ENCODE data around the gene MINDY2. TPM values are rescaled to one million over a fixed set of nuclear protein-coding genes. Genes with fewer than 3 reads are reported as not detected.
A peak's percentile ranks its signal among the peaks of the same experiment; 100 is the strongest.

MINDY2 gene
- total and polyA plus RNA-seq, 9 of the 15 experiments (the other 6 are each of a cell fraction or from before 2014, with no cell fraction given) = 2.4 to 15.3 (median 7.2) TPM

DNA sequence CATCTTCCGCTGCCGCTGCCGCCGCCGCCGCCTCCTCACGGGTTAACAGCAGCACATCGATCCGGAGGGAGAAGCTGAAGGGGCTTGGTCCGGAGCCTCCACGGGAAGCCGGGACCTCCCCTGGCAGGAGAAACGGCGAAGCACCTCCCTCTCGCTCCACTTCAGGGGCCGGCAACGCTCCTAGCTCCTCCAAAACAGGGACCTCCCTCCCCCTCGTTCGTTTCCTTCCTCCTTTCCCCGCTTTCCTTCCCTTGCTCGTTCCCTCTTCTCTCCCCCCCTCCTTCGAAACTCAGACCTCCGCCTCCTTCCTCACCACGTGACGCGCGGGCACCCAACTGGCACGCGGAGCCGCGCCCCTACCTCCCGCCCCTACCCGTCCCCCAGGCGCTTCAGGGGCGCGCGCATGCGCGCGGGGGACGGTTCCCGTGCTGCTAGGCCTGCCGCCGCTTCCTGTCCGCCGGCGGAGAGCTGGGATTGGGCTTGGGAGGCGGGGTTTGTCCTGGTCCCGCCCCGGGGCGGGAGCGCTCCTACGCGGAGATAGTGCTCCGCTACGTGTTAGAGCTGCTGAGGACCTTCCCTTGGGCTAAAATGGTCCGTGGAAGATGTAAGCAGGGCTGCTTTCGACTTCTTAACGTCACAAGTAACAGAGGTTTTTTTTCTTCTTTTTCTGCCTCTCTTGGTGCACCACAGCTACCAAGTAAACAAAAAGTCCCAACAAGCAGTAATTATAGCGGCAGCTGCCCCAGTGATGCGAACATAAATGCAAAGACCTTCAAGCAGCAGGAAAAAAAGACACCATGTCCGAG is 21.4 kb upstream of the MINDY2 start, which contains the start of gene ADAM10 (continued):
- TF ChIP-seq, protein P1, sequence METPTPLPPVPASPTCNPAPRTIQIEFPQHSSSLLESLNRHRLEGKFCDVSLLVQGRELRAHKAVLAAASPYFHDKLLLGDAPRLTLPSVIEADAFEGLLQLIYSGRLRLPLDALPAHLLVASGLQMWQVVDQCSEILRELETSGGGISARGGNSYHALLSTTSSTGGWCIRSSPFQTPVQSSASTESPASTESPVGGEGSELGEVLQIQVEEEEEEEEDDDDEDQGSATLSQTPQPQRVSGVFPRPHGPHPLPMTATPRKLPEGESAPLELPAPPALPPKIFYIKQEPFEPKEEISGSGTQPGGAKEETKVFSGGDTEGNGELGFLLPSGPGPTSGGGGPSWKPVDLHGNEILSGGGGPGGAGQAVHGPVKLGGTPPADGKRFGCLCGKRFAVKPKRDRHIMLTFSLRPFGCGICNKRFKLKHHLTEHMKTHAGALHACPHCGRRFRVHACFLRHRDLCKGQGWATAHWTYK (CRISPR knock-in tag; IDR thresholded peaks at IDR 0.05) = 0 out of 2 replicates have a peak, but pooled peaks have one; percentile 66
- TF ChIP-seq, protein P2, sequence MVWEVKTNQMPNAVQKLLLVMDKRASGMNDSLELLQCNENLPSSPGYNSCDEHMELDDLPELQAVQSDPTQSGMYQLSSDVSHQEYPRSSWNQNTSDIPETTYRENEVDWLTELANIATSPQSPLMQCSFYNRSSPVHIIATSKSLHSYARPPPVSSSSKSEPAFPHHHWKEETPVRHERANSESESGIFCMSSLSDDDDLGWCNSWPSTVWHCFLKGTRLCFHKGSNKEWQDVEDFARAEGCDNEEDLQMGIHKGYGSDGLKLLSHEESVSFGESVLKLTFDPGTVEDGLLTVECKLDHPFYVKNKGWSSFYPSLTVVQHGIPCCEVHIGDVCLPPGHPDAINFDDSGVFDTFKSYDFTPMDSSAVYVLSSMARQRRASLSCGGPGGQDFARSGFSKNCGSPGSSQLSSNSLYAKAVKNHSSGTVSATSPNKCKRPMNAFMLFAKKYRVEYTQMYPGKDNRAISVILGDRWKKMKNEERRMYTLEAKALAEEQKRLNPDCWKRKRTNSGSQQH (CRISPR knock-in tag; IDR thresholded peaks at IDR 0.05) = no peak
- TF ChIP-seq ZNF780A (CRISPR knock-in tag; IDR thresholded peaks at IDR 0.05) (no peak), MTA2 (IDR thresholded peaks at IDR 0.05; ENCODE audit: low read depth) (no peak), PHB2 (IDR thresholded peaks at IDR 0.05; ENCODE audit: low read depth) (no peak), SPI1 (IDR thresholded peaks at IDR 0.05; ENCODE audit: borderline replicate concordance, low read depth, low read length) (no peak), SMAD2 (IDR thresholded peaks at IDR 0.05; ENCODE audit: low read depth, low read length) (no peak), ZC3H8 (IDR thresholded peaks at IDR 0.05) (no peak), ZNF140 (CRISPR knock-in tag; IDR thresholded peaks at IDR 0.05) (no peak), ETS2 (tag; IDR thresholded peaks at IDR 0.05; ENCODE audit: borderline replicate concordance, poor library complexity, severe bottlenecking) (no peak), CBX3 (IDR thresholded peaks at IDR 0.05; ENCODE audit: borderline replicate concordance in 1 of 2, low read length in 2 of 2) (no peak), ZNF583 (CRISPR knock-in tag; IDR thresholded peaks at IDR 0.05) (no peak), DPF2 (IDR thresholded peaks at IDR 0.05) (no peak; the same call in 1 of the 2 replicates), CBX5 (IDR thresholded peaks at IDR 0.05; ENCODE audit: borderline replicate concordance, low read depth) (no peak), SAFB2 (IDR thresholded peaks at IDR 0.05; ENCODE audit: borderline replicate concordance, low read depth, low read length, severe bottlenecking) (no peak), NFRKB (IDR thresholded peaks at IDR 0.05; ENCODE audit: low read depth) (peak; percentile 30; the same call in 1 of the 2 replicates), NCOA4 (IDR thresholded peaks at IDR 0.05; ENCODE audit: partially characterized antibody) (no peak)
- TF ChIP-seq, protein P3, sequence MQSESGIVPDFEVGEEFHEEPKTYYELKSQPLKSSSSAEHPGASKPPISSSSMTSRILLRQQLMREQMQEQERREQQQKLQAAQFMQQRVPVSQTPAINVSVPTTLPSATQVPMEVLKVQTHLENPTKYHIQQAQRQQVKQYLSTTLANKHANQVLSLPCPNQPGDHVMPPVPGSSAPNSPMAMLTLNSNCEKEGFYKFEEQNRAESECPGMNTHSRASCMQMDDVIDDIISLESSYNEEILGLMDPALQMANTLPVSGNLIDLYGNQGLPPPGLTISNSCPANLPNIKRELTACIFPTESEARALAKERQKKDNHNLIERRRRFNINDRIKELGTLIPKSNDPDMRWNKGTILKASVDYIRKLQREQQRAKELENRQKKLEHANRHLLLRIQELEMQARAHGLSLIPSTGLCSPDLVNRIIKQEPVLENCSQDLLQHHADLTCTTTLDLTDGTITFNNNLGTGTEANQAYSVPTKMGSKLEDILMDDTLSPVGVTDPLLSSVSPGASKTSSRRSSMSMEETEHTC (IDR thresholded peaks at IDR 0.05) = no peak
- TF ChIP-seq, protein P4, sequence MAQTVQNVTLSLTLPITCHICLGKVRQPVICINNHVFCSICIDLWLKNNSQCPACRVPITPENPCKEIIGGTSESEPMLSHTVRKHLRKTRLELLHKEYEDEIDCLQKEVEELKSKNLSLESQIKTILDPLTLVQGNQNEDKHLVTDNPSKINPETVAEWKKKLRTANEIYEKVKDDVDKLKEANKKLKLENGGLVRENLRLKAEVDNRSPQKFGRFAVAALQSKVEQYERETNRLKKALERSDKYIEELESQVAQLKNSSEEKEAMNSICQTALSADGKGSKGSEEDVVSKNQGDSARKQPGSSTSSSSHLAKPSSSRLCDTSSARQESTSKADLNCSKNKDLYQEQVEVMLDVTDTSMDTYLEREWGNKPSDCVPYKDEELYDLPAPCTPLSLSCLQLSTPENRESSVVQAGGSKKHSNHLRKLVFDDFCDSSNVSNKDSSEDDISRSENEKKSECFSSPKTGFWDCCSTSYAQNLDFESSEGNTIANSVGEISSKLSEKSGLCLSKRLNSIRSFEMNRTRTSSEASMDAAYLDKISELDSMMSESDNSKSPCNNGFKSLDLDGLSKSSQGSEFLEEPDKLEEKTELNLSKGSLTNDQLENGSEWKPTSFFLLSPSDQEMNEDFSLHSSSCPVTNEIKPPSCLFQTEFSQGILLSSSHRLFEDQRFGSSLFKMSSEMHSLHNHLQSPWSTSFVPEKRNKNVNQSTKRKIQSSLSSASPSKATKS (CRISPR knock-in tag; IDR thresholded peaks at IDR 0.05) = no peak
- TF ChIP-seq, protein P5, sequence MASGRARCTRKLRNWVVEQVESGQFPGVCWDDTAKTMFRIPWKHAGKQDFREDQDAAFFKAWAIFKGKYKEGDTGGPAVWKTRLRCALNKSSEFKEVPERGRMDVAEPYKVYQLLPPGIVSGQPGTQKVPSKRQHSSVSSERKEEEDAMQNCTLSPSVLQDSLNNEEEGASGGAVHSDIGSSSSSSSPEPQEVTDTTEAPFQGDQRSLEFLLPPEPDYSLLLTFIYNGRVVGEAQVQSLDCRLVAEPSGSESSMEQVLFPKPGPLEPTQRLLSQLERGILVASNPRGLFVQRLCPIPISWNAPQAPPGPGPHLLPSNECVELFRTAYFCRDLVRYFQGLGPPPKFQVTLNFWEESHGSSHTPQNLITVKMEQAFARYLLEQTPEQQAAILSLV (tag; IDR thresholded peaks at IDR 0.05) = no peak

Data from K562 (cell line).